Suprapubic skin (tissue), 4 donors: ENCODE data around the gene ARHGAP12.

ENCODE experiments used
- EP300 ChIP-seq: sonication (generic); formaldehyde crosslinking; IDR thresholded peaks from one replicate; pipeline ENCODE4 v1.6.1; 2017; ENCODE audit warnings: antibody characterized with exemption
- POLR2A ChIP-seq, 2 donors: fragments of 450-650 bp; IDR thresholded peaks; one replicate each; pipeline ENCODE4 v1.6.1; 2017; ENCODE audit warnings: antibody characterized with exemption in 2 of 2, mild to moderate bottlenecking in 2 of 2, moderate library complexity in 2 of 2
- POLR2AphosphoS5 ChIP-seq, 3 donors: sonication (generic); formaldehyde crosslinking; IDR thresholded peaks; one replicate each; pipeline ENCODE4 v1.6.1; 2017; ENCODE audit warnings: antibody characterized with exemption in 3 of 3
- TF ChIP-seq, protein P1 (sequence below), 2 donors: fragments of 200-600 bp in 1 of 2; fragments of 450-650 bp in 1 of 2; sonication (generic) in 1 of 2; IDR thresholded peaks; one replicate each; pipeline ENCODE4 v1.5.1; 2016 to 2019; ENCODE audit warnings: antibody characterized with exemption in 2 of 2, mild to moderate bottlenecking in 1 of 2, moderate library complexity in 1 of 2

DNA sequence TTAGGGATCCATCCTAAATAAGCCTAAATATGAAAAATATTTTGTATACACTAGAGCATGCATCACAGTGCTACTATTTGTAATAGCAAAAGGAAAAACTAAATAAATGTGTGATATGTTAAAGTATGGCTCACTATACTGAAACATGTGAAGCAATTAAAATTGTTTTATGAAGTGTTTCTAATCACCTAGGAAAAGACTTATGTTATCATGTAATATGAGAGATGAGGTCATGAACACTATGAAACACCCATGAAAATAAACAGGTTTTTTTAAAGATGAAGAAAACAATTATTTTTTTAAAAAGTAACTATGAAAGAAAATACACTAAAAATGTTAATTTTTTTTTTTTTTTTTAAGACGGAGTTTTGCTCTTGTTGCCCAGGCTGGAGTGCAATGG lies 16.8 kb upstream of the ARHGAP12 start:
- TF ChIP-seq POLR2A (IDR thresholded peaks at IDR 0.05) (no peak), POLR2AphosphoS5 (IDR thresholded peaks at IDR 0.05) (no peak), EP300 (no peak)
- TF ChIP-seq, protein P1, sequence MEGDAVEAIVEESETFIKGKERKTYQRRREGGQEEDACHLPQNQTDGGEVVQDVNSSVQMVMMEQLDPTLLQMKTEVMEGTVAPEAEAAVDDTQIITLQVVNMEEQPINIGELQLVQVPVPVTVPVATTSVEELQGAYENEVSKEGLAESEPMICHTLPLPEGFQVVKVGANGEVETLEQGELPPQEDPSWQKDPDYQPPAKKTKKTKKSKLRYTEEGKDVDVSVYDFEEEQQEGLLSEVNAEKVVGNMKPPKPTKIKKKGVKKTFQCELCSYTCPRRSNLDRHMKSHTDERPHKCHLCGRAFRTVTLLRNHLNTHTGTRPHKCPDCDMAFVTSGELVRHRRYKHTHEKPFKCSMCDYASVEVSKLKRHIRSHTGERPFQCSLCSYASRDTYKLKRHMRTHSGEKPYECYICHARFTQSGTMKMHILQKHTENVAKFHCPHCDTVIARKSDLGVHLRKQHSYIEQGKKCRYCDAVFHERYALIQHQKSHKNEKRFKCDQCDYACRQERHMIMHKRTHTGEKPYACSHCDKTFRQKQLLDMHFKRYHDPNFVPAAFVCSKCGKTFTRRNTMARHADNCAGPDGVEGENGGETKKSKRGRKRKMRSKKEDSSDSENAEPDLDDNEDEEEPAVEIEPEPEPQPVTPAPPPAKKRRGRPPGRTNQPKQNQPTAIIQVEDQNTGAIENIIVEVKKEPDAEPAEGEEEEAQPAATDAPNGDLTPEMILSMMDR (IDR thresholded peaks at IDR 0.05): no peak
